HG02970 (cell line): ENCODE measurements around the gene PRRC2C.

Source experiments
- ATAC-seq: cut with Tn5 transposase; IDR thresholded peaks from one replicate; pipeline ENCODE4 v1.9.1; 2021; ENCODE audit warnings: mild to moderate bottlenecking, moderate library complexity, moderate number of reproducible peaks; ENCODE audit not compliant: unreplicated experiment, low FRiP score

Gene PRRC2C

DNA sequence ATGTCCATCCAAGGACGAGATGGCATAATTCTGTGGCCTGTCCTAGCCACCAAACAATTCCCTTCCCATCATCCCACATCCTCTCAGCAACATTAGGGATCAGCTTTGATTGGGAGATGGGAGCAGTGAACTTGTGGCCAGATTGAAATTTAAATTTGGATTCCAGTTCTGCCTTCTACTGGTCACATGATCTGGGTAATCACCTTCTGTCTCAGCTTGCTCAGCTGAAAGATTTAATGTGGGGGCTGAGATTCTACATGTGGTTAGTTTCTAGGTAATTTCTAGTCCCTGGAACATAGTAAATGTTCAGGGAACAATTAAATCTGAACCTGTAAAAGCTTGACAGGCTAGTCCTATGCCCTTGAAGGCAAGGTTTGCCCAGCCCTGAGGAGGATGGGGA is 139.9 kb downstream of the PRRC2C start:
- no peak for ATAC-seq

DNA sequence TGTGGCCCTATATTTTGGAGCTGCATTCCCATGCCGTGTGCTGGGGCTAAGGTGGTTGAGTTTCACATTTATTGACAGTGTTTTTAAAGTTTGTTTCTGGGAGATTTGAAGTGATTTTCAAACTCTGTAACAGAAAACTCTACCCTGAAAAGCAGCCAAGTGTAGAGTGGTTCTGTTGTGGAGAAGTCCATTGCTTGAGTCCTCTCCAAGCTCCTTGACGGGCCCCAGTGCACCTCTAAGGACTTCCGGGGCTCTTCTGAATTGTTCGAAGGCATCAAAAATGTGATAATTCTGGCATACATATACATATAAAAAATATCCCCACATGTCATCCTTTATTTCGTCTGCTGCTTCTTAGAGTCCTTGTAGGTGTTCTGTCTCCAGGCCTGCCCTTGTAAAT is 141.7 kb downstream of the PRRC2C start:
- ATAC-seq, result no peak

DNA sequence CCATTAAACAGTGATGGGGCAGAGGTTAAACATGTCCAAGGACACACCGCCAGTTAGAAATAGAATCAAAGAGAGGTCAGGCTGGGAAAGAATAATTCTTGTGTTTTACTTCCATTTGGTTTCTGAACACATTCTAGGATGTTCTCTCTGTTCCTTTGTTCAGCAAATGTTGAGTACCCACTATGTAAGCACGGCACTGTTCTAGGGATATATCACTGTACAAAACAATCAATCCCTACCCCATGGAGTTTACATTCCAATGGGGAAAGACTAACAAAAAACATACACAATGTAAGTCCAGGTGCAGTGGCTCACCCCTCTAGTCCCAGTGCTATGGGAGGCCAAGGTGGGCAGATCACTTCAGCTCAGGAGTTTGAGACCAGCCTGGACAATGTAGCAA is 142.9 kb downstream of the PRRC2C start:
- ATAC-seq, result no peak

DNA sequence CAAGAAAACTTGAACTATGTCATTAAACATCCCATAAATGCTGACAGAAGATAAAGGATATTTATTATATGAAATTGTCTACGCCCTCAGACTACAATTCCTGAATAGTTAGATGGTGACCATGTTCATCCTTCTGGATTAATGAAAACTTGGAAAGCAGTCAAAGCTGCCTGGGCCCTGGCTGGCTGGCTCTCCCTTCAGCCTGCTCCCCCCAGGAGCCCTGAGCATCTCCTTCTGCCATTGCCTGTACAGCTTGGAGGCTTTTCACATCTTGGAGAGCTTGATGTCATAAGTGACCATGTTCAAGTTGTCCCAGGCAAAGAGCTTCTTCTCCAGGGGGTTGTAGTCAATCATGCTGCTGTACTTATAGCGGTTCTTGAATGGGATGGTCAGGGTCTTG is 150.3 kb downstream of the PRRC2C start:
- no peak for ATAC-seq

DNA sequence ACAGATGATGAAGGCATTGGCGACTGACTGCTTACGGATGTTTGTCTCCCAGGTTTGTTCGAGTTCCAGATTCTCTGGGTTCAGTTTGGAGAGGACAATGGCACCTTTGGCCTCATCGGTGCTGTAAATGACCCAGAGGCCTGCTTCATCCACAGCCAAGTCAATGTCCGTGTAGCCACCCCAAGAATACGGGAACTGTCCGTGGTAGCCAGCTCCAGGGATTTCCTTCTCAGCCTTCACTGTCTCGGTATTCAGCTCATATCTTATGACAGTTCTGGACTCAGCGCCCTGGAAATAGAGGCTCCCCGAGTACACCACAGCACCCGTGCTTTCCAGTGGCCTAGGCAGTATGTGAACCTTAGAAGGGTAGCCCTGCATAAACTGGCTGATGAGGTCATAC is 150.8 kb downstream of the PRRC2C start:
- ATAC-seq, result no peak

DNA sequence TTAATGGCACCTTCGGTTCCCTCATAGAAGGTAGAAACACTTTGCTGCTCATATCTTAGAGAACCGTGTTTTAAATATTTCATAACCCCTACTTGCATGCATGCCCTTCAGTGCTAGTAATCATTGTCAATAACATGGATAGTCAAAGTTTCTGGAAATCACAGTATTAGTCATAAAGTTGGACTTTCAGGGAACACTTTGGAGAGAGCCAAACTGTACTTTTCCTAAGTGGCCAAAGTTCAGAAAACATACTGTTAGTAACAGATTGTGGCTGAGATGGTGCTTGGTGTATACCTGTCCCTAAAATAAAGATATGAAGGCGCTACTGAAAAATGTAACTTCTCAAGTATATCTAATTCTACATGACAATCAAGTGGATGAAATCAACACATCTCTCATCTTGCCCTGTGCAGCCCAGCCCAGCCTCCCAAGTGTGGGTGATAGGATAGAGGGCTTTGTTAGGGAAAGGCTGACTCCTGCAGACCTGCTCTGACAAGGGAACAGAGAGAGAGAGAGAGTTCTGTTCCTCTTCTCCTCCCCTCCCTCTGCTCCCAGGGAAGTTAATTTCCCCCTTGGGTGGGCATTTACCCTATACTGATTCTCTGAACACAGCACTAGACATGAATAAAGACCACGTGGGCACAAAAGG is 152.7 kb downstream of the PRRC2C start:
- ATAC-seq, result no peak

DNA sequence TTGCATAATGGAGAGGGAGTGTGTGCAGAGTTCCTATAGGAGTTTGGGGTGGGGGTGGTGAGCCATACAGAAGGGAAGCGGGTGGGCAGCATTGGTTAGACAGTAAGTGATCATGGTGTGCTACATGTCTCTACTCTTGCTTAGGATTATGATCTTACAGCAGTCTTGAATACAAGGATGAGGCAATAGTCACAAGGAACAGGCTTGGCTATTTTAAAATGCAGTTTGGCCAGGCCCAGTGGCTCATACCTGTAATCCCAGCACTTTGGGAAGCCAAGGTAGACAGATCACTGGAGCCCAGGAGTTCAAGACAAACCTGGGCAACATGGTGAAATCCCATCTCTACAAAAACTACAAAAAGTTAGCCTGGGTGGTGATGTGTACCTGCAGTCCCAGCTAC is 154.9 kb downstream of the PRRC2C start:
- no peak for ATAC-seq

DNA sequence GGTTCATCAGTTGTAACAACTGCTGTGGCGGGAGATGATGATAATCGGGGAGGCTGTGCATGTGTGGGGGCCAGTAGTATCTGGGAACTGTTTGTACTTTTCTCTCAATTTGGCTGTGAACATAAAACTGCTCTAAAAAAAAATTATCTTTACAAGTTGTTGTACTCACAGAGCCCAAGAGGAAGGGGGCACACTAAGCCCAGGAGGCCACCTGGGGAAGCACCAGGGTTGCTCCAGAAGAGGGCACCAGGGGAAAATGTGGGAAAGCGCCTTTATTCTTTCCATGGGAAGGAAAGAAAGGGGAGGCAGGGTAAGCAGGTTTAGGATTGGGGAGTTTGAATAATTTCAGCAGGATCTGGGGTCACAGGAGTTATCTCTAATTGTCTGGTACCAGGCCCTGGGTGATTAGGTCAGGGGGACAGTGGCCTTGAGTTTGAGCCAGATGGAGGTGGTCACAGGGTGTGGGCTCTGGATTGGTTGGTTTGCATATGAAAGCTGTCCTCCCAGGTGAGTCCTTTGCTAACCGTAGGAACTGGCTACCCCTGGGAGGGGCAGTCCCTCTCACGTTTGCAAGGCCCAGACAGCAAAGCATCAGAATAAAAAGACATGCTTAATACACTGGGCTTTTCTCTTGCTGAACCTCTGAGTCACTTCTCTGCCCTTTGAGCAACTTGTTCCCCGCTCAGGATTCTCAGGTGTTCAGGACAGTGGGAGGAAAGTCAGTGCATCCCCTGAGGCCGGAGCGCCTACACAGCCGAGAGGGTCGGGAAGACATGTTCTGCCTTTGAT is 155.9 kb downstream of the PRRC2C start:
- no peak for ATAC-seq

DNA sequence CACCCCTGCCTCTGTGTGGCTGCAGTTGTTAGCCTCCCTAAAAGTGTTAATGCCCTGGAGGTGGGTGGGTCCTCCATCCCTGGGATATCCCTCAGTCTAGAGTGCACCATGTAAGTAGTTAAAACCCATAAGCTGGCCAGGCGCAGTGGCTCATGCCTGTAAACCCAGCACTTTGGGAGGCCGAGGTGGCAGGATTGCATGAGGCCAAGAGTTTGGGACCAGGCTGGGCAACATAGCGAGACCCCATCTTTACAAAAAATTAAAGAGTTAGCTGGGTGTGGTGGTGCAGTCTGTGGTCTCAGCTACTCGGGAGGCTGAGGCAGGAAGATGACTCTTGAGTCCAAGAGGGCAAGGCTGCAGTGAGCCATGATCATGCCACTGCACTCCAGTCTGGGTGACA is 156.9 kb downstream of the PRRC2C start:
- no peak for ATAC-seq
